Suprapubic skin (tissue), 4 donors: ENCODE measurements around the gene INPP5B.

Experiments
- EP300 ChIP-seq: sonication (generic); formaldehyde crosslinking; IDR thresholded peaks from one replicate; pipeline ENCODE4 v1.6.1; 2017; ENCODE audit warnings: antibody characterized with exemption
- POLR2AphosphoS5 ChIP-seq, 3 donors: sonication (generic); formaldehyde crosslinking; IDR thresholded peaks; one replicate each; pipeline ENCODE4 v1.6.1; 2017; ENCODE audit warnings: antibody characterized with exemption in 3 of 3
- TF ChIP-seq, protein P1 (sequence below), 2 donors: fragments of 200-600 bp in 1 of 2; fragments of 450-650 bp in 1 of 2; sonication (generic) in 1 of 2; IDR thresholded peaks; one replicate each; pipeline ENCODE4 v1.5.1; 2016 to 2019; ENCODE audit warnings: antibody characterized with exemption in 2 of 2, mild to moderate bottlenecking in 1 of 2, moderate library complexity in 1 of 2

GRCh38 chr1:37994886-37995566 is 48.2 kb upstream of the INPP5B start:
- no peak for TF ChIP-seq POLR2AphosphoS5 (IDR thresholded peaks at IDR 0.05)
- TF ChIP-seq, protein P1, sequence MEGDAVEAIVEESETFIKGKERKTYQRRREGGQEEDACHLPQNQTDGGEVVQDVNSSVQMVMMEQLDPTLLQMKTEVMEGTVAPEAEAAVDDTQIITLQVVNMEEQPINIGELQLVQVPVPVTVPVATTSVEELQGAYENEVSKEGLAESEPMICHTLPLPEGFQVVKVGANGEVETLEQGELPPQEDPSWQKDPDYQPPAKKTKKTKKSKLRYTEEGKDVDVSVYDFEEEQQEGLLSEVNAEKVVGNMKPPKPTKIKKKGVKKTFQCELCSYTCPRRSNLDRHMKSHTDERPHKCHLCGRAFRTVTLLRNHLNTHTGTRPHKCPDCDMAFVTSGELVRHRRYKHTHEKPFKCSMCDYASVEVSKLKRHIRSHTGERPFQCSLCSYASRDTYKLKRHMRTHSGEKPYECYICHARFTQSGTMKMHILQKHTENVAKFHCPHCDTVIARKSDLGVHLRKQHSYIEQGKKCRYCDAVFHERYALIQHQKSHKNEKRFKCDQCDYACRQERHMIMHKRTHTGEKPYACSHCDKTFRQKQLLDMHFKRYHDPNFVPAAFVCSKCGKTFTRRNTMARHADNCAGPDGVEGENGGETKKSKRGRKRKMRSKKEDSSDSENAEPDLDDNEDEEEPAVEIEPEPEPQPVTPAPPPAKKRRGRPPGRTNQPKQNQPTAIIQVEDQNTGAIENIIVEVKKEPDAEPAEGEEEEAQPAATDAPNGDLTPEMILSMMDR (IDR thresholded peaks at IDR 0.05) = no peak
- TF ChIP-seq EP300 = no peak
